Spleen (tissue), 7 donors: ENCODE data around the gene FIBCD1.

Experiments
- POLR2A ChIP-seq, 3 donors: fragments of 450-650 bp; IDR thresholded peaks; one replicate each; pipeline ENCODE4 v1.5.1; 2017; ENCODE audit warnings: antibody characterized with exemption in 3 of 3, mild to moderate bottlenecking in 1 of 3
- POLR2AphosphoS5 ChIP-seq, 3 donors: sonication (generic); formaldehyde crosslinking; IDR thresholded peaks; one replicate each; pipeline ENCODE4 v1.5.1; 2017; ENCODE audit warnings: antibody characterized with exemption in 3 of 3
- TF ChIP-seq, protein P1 (sequence below), 11 experiments: fragments of 200-600 bp in 7 of 11; fragments of 450-650 bp in 4 of 11; sonication (generic) in 4 of 11; IDR thresholded peaks in 8 of 11; conservative IDR thresholded peaks in 3 of 11; 1 replicate in 7 of 11; 2 replicates in 4 of 11; pipeline versions ENCODE4 v1.4.0 to v1.8.0; 2016 to 2021; ENCODE audit warnings: antibody characterized with exemption in 11 of 11, inconsistent platforms in 4 of 11, mild to moderate bottlenecking in 1 of 11
- donor health status: DM: no; HTN: no; CAD: no; lungs with moderate emphysema.
- donor health status: DM: no; HTN: no; CAD: no.
- donor health status: DM: no; HTN: no; CAD: no.

DNA sequence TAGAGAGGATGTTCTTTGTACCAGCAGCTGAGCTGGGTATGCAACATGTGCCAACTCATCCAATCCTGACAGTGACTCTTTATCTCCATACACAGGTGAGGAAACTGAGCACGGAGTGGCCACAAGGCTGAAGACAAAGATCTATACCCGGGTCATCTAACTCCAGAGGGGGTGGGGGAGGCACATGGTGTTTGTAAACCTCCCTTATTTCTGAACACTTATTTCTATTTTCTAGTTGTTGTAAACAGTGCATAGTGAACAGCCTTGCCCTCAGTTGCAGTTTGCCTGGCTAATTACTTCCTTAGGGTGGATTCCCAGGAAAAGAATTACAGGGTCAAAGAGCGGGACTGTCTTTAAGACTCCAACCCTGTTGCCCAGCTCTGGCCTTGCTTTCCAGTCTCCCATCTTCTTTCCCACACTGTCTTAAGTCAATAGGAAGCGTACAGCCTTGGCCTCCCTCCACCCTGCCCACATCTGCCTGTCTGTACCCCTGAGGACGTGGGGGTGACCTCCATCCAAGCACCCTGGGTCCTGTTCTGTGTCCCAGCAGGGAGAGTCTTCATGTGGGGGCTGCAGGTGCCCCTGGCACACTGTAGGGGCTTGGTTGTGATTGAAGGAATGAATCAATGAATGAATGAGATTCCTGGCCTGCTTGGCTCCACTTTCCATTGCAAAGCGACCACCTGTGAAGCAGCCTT is 13.2 kb upstream of the FIBCD1 start:
- TF ChIP-seq, protein P1, sequence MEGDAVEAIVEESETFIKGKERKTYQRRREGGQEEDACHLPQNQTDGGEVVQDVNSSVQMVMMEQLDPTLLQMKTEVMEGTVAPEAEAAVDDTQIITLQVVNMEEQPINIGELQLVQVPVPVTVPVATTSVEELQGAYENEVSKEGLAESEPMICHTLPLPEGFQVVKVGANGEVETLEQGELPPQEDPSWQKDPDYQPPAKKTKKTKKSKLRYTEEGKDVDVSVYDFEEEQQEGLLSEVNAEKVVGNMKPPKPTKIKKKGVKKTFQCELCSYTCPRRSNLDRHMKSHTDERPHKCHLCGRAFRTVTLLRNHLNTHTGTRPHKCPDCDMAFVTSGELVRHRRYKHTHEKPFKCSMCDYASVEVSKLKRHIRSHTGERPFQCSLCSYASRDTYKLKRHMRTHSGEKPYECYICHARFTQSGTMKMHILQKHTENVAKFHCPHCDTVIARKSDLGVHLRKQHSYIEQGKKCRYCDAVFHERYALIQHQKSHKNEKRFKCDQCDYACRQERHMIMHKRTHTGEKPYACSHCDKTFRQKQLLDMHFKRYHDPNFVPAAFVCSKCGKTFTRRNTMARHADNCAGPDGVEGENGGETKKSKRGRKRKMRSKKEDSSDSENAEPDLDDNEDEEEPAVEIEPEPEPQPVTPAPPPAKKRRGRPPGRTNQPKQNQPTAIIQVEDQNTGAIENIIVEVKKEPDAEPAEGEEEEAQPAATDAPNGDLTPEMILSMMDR (IDR thresholded peaks at IDR 0.05 in 8 of 11, conservative IDR thresholded peaks at IDR 0.05 in 3 of 11) = no peak
- TF ChIP-seq POLR2A (IDR thresholded peaks at IDR 0.05) (no peak), POLR2AphosphoS5 (IDR thresholded peaks at IDR 0.05) (no peak)
